ENCODE data around the gene RRAD.

The RRAD gene

DNA sequence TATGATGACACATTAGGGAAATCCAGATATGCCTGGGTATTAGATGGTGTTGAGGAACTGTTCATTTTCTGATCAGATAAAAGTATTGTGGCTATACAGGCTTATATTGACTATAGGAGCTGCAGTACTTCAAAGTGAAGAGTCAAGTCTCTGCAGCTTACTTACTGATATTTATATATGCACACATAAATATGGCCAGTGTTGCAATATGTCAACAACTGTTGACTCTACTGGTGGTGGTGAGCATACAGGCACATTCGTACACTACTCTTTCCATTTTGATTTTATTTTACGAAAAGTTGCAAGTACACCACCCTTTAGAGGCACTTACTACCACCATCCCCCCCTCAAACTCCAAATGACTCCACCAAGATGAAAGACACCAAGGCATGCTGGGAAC lies 6.3 kb upstream of the RRAD start:
- no peak for DNase-seq

DNA sequence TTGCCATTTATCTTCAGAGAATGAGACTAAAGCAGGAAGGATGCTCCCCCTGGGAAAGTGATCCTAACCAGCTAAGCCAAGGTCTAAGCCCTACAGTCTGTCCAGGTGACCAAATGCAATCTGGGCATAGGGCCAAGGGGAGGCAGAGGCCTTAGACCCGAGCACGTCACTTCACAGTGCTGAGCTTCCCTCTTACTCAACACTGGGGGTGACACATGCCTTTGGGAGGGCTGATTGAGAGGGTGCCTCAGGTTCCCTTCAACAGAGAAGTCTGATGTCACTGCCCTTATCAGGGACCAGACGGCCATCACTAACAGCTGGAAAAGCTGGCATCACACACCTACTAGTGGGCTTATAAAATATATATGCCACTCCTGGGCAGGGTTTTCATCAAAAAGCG lies 4.9 kb upstream of the RRAD start:
- DNase-seq, result no peak

DNA sequence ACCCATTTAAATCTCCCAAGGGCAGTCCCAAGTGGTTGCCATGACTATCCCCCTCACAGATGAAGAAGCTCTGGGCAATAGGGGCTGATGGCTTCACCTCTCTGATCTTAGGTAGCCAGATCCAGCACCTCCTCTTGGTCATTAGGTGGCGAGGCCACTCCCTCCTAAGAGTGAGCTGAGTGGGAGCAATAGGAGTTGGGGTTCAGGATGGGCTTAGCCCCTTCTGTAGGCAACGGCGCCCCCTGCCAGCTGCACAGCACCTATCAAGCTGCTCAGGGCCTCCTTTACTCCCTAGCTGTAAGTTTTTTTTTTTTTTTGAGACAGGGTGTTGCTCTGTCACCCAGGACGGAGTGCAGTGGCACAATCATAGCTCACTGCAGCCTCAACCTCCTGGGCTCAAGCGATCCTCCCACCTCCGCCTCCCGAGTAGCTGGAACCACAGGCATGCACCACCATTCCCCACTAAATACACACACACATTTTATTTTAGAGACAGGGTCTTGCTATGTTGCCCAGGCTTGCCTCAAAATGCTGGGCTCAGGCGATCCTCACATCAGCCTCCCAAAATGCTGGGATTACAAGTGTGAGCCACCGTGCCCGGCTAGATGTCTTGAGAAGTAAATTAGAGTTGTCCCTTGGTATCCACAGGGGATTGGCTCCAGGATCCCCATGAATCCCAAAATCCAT lies 3.5 kb upstream of the RRAD start:
- no peak for DNase-seq

DNA sequence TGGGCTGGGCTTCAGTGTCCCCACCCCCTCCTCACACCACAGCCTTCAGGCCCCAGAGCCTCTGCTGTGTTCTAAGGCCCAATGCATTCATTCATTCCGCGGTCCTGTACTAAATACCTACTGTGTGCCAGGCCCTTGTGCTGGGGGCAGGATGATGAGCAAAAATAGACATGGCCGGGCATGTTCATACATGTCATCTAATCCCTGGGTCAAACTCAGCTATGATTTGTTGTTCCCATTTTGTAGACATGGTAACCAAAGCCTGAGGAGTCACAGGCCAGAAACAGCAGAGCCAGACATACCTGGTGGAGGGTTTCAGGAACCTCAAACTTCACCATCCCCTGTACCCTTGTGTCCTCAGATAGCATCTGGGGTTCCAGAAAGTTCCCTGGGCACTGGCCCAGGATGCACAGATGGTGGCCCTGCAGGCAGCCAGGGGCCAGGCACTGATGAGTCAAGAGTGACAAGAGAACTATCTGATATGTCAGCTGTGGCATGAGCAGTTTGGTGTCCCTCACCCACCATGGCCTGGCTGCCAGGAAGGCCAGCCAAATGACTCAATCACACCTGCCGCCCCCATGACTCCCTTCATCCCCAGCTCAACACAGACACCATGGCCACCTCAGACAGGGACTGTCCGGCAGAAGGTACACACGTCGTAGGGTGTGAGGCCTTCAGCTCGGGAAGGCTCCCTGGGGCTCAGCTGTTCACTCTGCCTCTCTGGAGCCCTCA lies 2.7 kb upstream of the RRAD start:
- DNase-seq, result no peak

DNA sequence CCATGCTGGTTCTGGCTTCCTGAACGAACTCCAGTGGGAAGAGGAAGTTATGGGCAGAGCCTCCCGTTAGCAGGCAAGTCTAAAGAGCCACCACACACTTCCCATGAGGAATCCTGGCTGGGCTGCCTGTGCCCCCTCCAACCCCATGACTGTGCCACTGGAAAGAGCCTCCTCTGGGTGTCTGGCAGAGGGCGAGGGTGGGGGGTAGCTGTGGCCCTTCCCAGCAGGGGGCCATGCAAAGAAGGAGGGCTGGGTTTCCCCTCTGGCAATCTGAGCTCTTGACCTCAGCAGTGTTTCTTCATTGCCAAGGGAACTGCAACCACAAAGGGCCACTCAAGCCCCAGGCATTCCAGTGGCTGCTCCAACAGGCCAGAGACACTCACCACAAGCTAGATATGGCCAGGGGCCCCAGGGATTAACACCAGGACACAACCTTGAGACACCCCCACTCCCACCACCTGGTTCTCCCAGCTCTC lies 1.7 kb upstream of the RRAD start:
- DNase-seq, result no peak

DNA sequence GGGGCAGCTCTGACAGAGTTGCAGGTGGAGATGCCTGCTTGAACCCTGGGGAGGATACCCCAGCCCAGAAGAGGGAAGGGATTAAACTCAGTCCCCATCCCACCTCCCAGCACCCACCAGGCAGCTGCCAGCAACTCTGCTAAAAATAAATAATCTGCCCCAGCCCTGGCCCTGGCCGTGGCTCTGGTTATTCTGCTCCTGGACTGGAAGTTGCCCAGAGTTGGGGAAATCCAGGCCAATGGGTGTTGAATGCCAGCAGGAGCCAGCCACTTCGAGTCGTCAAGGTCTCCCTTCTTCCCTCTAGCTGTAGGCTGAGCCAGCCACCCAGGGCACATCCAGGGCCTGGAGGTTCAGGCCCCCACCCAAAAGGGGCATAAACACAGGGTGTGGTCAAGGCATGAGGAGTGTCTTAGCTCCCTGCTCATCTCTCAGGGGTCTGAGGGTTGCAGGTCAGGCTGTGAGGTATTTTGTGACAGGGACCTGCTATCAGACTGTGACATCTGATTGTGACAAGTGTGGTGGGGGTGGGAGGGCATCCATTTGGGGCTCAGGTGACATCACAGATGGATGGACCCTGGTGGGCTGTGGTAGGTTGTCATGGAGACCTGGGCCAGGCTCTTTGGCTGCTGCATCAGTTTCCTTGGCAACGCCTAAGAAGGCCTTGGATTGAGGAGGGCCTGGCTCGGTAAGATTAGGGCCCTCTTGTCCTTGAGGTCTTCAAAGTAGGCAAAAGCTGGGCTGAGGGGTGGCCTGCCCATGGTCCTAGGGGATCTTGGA lies 1.0 kb upstream of the RRAD start:
- DNase-seq, result no peak

DNA sequence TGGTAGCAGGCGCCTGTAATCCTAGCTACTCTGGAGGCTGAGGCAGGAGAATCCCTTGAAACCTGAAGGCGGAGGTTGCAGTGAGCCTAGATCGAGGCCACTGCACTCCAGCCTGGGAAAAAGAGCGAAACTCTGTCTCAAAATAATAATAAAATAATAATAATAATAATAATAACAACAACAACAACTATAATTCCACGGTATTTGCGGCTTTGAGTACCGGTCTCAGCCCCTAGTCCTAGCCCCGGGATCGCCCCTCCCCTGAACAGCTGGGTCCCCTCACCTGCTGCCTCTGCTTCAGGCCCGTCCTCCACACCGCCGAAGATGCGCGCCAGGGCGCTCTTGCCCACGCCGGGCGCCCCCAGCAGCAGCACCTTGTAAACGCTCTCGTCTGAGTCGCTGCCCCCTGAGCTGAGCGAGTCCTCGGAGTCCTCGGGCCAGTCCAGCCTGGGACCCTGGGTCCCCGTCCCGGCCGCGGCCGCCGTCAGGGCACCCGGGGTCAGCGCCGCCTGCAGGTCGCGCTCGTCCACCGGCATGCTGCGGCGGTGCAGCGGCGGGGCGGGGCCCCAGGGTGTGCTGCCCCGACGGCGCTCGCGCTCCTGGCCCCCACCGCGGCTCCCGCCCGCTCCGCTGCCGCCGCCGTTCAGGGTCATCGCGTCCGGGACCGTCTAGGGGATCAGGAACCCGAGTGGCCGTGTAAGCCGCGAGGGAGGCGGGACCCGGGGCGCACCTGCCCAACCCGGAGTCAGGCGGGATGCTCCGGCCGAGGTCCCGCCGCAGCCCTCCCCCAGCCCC lies 611 bp downstream of the RRAD start:
- DNase-seq, result no peak

DNA sequence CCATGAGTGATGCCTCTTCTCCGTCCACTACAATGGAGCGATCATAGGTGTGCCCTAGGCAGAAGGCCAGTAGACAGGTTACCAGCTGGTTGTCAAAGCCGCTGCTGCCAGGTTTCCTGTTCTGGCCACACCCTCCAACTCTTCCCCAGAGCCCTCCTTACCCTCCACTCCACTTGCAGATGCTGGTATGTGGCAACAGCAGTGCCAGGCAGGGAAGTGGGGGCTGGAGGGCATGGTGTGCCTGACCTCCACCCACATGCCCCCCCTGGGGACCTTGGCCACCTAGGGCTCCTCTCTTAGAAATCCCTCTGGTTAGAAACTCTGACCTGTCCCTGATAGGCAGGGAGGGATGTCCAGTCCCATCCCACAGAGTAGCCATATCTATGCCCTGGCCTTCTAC lies 1.5 kb downstream of the RRAD start:
- DNase-seq, result no peak

DNA sequence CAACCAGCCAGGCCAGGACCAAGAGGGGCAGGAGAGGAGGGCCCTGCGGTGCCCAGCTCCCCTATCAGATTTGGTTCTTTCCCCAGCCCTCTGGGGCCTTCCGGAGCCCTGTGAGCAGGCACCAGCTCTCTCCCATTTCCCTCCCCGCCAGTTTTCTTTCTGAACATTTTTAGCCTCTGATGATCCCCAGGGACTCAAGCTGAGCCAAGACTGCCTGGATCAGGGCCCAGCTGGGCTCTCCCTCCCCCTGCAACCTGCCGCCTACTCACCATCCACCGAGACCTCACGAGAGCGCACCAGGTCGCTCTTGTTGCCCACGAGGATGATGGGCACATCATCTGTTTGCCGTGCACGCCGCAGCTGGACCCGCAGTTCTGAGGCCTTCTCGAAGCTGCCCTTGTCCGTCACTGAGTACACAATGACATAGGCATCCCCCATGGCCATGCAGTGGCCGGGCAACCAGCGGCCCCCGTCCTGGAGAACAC lies 2.0 kb downstream of the RRAD start:
- no peak for DNase-seq

DNA sequence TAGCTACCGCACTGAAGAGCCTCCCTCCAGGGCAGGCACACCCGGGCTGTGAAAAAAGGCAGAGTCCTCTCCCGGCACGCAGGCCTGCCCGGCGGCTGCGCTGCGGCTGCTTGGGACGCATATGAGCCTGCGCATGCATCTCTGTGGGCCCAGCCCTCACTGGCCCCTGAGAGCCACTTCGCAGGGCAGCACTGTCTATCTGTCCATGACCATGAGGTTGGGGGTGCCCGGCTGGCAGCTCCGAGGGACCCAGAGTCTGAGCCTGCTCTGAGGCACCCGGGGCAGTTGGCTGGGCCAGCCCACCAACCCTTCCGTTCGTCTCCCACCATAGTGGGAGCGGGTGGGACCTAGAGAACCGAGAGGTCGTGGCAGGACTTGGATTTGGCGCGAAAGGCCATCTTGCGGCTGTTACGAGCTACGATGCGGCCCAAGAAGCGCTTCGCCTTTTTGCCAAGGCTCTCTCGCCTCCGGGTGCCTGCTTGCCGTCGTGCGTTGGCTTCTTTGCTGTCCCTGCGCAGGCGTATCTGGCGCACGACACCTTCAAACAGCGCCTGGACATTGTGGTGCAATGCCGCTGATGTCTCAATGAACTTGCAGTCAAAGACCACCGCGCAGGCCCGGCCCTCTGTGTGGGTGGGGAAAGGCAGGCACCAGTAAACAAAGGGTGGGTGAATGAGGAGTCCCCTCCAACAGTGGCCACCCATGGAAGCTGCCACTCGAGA lies 3.4 kb downstream of the RRAD start:
- DNase-seq, result no peak

DNA sequence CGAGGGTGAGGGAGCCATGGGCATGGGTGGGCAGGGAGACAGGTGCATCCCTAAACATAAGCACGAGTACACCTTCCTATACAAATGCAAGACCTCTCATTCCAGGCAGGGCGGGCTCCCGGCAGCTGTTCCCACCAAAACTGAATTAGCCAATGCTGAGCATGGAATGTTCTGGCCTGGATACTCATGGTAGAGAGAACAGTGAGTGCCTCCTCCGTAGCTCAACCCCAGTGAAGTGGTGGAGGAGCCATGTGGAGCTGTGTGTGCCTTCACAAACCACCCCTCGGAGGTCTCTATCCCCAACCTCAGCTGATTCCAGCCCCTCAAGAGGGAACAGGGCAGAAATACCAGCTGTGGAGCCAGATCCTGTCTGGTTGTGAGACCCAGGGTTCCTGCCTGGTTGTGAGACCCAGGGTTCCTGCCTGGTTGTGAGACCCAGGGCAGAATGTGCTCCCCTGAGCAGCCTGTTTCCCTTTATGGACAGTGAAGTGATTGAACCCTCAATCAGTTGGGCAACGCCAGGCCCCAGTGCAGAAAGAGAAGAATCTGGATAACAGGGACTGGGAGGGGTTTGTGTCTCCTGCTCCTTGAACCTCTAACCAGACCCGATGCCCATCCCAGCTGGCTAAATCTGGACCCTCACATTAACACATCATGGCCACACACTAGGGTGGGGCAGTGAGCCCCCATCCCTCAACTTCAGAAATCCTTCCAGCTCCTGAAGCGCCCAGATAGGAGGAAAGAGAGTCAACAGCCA lies 4.2 kb downstream of the RRAD start:
- DNase-seq, result no peak

DNA sequence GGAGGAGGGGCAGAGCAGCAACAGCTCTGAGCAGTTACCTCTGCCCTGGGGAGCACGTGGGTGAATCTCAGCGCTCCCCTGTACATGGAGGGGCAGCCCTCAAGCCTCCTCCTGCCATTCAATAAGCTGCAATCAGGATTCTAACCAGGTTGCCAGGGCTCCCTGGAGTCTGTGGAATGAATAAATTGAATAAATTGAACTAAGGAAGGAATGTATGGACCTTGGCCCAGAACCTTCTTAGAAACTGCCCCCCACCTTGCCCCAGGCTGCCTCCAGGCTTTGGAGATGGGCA lies 5.1 kb downstream of the RRAD start:
- no peak for DNase-seq

DNA sequence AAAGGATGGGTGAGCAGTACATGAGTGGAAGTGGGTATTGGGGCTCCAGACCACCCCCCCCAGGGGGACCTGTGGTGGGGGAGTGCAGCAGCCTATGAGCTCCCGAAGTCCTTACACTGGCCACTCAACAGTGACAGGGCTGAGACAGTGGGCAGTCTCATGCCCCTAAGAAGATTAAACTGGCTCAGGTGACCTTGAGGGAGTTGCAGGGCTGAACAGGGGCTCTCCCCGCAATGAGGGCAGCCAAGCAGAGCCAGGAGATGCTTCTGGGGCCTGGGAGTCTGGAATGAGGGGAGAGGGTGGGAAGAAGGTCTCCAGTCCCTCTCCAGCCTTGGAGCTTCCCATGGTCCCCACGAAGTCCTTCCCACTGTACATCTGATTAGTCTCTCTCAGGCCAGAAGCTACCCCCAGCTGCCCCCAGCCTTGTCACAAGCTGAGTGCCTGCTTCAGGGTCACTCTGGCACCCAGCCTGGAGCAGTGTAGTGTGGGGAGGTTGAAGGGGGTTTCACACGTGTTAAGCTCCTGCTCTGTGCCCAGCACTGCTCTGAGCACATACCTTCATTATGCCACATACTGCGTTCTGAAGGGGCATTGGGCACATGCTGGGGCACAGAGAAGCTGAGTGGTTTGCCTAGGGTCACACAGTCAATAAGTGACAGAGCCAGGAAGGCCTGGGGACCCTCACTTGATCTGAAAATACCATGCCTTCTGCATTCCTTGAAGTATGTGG lies 5.6 kb downstream of the RRAD start:
- DNase-seq, result no peak

DNA sequence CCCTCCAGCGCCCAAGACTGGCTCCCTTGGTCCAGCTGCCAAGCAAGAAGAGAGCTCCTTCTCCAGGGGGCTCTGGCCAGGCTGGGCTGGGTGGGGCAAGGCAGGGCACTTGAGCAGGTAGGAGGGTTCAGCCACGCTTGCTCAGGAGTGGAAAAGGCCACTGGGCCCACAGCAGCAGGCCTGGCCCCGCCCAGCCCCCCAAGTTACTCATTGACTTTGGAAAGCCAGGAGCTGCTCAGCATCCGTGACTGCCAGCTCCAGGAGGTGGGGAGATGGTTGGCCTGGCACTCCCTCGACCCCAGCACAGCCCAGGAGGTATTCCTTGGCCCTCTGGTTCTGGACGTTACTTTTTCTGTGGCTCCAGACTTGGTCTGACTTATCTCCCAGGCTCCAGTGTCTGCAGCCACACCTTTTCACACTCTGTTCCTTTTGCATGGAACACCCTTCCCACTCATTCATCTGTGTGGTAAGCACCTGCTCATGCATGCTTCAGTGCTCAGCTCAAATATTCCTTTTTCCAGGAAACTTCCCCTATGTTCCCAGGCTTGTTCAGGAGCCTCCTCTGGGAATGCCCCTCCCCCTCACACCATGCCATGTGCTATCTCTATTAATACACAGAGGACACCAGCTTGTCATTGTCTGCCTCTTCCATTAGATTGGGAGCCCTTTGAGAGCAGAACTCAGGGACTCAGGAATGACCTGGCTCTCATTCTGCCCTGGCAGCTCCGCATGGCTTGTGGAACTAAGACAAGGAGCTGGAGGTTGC lies 6.3 kb downstream of the RRAD start, which contains the start of gene CDH16:
Gene CDH16, minus strand, starts transcription at position 83 of the 766 bp plus-strand sequence. CDS start 820 bp downstream, outside the sequence.
- no peak for DNase-seq

DNA sequence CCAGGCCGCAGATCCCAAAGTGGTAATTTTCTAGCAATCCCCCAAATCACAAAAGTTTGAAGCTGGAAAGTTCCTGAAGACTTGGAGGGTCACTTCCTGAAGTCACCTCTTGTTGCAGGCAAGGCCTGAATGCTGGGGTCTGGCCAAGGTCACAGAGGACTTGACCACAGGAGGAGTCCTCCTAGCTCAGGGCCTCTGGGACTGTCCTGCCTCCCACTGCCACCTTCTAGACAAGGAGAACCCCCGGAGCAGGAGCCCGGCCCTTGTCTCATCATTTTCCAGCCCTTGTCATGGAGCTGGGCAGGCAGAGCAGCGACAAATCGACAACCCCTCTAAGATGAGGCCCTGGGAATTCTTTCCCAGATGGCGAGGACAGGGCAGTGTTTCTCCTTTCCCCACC lies 7.0 kb downstream of the RRAD start:
- DNase-seq, result no peak

DNA sequence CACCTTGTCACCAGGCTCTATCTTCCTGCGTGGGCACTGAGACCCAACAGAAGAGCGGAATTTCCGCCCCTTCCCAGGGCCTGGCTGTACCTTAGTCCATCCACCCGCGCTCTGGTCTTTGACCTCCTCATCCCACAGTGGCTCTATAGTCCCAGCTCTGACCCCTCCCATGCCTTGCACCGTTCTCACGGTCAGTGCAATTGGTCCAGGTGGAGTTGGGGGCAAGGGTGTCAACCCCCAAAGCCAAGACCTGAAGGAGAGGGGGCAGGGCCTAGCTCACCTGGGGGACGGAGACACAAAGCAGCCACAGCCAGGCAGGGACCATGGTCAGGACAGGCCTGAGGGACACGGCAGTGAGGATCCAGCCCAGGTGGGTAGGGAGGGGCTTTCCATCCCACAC lies 7.6 kb downstream of the RRAD start:
- no peak for DNase-seq

DNA sequence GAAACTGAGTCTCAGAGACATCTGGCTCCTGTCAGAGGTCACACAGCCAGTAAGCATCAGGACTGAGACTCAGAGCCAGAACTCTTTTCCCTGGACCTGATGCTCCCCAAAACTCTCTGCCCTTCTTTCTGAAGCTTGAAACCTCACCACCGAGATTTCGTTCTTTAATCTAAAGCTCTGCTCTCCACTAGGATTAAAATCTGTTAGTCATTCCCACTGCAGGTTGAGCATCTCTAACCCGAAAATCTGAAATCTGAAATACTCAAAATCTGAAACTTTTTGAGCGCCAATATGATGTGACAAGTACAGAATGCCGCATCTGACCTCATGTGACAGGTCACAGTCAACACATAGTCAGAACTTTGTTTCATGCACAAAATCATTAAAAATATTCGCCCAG lies 8.8 kb downstream of the RRAD start:
- DNase-seq, result no peak

DNA sequence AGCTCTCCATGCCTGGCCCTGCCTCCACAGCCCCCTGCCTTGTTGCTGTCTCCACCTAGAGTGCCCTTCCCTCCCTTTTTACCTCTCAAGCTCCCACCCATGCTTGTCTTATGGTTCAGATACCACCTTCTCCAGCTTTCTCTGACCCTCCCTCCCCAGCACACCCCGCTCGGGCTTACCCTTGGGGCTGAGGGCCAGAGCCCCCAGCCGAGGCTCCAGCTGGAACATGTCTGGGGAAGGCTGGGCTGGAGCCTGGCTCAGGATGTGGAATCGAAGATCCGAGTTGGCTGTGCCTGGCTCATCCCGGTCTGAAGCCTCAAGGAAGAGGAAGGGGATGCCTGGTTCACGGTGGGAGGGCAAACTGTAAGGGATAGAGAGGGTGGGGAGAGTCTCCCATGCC lies 10.3 kb downstream of the RRAD start:
- no peak for DNase-seq

DNA sequence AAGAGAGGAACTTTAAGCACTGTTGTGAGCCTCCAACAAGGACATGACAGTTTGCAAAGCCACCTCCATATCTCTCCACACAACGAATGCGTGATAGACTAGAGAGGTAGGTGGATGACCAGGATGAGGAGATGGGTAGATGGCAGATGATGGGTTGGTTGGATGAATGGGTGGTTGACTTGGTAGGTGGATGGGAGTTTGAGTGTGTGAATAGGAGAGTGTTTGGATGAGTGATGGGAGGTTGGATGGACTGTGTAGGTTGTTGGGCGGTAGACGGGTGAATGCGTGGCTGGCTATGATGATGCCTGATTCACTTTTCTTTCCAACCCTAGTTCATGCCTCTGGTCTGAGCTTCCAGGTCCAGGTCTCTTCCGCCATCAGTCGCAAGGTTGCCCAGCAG lies 10.8 kb downstream of the RRAD start:
- no peak for DNase-seq

DNA sequence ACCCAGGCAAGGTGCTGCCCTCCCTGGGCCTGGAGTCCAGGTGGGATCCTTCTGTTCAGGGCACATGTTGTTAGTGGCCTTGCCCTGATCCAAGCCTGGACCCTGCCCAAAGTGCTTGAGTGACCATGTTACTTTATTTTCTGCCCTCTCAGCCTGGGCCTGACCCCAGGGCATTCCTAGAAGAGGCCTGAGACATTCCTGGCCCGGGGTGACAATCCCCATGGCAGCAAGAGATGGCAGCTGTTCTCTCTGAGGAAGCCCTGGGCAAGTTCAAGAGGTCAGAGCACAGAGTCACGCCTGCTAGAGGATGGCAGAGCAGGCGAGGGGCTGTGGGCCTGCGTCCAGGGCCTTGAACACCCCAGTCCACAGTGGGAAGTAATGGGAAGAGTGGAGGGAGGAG lies 11.6 kb downstream of the RRAD start:
- DNase-seq, result no peak

All from NCI-H1417 treated with DMSO at 0.1 percent for 48 hours (cell line).